Non-pigmented ciliary epithelial cell (primary cell): Measurements from ENCODE around the gene TMEM54.

ENCODE experiments used
- DNase-seq: peaks from one replicate; pipeline ENCODE4 v3.0.0-alpha.2; 2010; ENCODE audit warnings: low read depth

TMEM54 gene

DNA sequence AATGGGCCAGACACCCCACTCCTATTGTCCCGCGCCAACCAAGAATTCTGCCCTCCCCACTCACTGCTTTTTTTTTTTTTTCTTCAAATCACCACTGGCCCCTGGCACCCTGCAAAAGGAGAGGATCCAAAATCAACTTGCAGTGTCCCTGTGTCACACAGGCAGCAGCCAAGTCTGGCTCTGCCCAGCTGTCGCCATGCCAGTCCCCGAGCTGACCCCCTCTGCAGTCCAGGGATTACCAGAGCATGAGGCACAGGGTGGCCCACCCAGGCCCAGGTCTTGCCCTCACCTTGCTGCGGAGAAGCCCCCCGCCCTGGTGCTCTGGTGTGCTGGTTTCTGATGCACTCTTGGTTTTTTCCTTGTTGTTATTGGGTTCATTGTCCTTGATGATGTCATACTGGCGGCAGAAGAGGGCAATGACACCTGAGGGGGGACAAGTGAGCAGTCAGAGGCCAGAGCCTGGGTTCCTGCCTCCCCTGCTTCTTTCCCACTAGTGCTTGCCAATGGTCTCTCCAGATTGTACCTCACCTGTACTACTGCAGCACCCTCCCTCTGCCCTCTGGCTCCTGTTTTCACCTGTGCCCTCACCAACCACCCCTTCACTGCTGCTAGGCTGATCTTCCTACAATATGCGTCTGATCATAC lies 36.7 kb downstream of the TMEM54 start:
- no peak for DNase-seq

DNA sequence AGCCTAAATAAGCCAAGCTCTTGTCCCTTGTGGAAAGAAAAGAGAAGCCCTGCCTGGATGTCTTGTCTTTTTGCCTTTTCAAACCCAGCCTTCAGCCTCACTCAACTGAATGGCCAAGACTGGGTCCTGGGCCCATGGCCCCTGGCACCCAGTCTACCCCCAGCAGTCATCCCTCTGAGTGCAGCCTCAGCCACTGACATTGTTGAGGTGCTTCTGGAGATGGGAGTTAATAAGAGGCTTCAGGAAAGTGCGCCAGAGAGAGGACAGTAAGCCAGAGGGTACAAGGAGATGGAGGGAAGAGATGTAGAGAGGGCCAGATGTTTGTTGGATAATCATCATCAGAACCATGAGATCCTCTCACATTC lies 37.3 kb downstream of the TMEM54 start:
- no peak for DNase-seq

DNA sequence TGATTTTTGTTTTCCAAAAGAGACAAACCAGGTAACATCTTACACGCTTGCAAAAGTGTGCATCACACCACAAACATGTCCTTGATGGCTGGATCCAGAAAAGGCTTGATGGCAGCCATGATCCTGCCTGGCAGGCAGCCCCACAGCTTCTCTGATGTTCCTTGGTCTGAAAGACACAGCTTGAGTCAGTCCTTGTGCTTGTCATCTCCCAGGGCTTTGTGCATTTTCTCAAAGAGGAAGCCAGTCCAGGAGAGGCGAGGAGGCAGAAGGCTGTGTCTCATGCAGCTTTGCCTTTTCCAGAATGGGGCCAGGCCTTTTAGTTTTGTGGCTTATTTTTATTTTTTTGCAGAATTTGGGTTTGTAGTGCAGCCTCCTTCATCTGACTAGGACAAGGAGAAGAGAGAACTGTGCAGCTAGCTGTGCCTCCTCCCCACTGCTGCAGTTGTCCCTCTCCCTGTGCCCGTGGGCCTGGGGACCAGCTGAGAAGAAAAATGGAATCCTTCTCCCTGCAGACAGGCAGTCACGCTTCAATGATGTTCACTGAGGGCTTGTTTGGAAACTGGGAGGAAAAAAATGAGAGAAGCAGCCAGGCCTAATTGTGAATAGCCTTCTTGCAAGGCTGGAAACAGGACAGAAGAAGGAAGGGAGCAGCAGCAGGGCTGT lies 37.8 kb downstream of the TMEM54 start:
- no peak for DNase-seq

DNA sequence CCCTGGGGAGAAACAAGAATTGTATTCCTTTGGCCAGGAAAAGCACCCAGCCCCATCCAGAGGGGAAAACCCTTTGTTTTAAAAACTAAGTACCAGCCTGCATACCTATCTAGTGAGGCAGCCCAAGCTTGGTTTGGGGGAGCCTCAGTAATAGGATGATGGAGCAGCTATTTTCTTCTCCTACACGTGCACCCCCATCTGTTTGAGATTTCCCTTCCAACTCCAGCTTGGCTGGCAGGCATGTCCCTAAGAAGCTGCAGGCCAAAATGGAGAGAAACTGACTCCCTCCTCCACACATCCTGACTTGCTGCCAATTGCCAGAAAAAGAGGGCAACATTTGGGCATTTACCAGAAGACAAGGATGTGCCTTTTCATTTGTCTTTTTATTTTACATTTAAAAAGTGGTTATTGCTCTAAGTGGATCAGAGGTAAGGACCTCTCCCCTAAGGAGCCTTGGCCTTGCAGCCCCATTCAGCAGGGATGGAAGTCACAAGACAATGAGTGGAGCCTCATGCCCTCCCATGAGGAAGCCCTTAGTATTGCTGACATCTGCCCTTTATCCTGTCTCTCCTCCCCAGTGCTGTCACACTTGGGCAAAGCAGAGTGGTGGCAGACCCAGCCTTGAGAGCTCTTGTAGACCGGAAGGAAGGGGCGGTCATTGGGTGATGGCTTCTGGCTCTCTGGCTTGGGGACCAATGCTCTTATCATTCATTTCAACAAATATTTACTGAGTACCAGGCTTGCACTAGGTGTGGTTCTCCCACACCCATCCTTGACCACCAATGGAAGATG lies 39.1 kb downstream of the TMEM54 start:
- DNase-seq: no peak

DNA sequence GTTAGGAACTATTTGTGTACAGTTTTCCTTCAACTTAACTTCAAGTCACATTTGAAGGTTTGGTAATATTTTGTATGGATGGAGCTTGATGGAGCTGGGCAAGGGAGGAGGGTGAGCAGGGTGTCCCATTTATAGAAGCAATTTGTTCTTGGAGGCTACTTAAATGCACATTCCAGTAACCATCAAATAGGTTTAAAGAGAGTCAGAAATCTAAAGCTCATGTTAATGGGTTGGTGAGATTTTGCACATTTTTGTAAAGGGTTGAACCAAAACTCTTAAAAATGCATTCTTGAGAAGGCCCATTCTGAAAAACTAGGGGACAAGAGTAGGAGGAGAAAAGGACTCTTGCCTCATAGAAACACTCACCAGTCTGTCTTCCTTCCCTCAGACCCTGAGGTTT lies 40.6 kb downstream of the TMEM54 start:
- no peak for DNase-seq

DNA sequence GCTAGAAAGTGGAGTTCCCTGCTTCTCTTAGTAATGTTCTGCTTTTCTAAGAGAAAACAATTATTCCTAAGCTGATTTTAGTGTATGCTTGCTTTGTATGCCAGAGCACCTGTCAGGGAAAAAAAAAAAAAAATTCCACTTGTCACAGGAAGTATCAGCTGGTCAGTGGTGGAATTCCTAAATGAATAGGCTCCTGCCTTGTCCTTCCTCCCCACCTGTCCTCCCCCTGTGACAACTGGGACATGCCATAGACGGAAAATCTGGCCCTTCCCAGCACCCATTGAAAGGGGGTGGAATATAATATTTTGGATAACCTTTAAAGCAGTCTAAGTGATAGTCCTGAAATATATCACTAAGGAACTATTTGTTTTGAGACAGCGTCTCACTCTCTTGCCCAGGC lies 41.3 kb downstream of the TMEM54 start:
- DNase-seq: no peak

DNA sequence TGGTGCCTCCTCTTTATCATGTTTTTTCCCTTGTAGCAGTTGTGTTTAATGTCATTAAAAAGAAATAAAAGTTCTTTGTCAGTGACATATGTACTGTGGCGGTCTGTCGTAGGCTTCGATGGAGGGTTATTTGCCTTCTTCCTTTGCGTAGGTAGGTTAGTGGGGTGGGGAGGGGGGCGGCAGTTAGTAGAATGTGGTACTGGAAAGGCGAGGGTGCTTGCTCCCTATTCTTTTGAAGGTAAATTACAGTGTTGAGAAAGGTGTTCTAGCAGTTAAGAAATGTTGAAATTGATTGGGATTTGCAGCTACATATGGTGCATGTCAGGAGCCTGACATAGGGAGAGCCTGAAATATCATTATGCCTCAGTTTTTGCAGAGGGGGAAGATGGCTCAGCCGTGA lies 42.4 kb downstream of the TMEM54 start:
- no peak for DNase-seq

DNA sequence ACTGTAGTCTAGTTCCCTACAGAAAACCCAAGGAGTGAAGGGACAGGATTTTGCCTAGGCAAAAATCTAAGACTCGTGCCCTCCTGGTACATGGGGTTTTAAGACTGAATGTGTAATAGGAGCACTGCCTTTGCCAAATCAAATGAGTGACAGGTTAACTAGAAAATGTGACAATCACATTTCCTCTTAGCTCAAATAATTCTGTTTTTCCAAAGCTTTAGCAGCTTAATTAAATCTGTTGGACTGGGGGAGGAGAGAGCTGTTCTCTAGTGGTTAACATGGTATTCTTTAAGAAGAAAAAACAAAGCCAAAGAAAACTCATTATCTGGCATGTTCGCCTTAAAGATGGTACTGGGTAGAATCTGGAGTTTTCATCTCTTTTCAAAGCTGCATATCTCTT lies 43.1 kb downstream of the TMEM54 start:
- DNase-seq: no peak

DNA sequence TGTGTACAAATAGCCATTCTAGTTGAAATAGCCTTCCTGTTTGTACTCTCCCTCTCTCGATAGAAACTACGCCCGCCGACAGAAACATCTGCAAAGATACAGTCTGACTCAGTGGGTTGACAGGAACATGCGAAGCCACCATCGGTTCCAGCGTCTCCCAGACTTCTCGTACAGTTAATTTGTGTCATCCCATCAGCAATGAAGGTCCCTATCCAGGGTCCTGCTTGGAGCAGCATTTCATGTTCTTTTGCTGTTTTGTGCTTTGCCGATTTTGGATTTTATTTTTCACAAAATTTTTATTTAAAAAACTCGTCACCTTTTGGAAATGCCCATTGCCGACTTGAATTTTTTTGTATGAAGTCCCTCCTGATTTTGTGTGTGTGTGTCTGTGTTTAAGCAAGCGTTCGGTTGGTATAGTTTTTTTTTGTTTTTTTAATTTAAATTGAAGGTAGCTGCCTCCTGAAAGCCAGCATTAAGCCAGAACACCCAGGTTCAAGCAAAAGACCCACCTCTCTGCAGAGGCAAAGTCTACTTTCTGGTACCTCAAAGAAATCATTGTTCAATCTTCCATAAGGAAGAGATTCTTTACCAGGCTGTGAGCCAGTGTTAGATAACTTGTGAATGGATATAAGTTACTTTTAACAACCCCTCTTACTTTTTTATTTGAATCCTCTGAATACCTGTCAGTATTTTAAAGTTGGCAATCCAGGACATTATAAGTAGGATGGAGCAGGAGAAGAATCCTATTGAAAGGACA lies 45.1 kb downstream of the TMEM54 start:
- DNase-seq: no peak

DNA sequence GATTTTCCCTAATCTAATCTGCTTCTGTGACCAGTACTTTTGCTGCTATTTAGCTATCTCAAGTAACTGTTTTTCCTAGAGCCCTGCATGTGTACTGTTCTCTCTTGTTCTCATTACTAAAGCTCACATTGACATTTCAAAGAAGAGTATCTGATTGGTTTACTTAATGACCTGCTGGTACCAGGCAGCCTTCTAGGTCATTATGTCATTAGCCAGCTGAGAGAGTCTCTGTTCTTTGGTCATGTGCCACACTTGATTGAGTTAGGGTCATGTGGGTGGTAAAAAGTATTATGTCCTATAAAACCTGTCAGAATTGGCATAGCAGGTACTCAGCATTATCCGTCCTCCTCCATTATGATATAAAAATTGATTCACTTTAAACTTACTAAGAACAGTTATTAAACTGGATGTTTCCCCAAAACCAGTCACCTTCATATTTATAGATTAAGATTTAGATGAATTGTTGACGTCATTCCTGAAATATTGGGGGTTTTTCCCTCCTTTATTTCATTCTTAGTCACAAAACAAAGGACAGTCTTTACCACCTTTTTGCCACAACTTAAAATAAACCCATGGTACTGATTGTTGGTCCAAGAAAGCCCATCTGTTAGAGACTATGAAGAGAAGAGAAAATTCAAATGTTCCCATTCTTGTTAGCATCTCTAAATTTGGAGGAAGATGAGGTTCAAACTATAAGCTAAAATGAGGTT lies 52.7 kb downstream of the TMEM54 start:
- no peak for DNase-seq
